ENCODE measurements around the gene RAB43.

The RAB43 gene

DNA sequence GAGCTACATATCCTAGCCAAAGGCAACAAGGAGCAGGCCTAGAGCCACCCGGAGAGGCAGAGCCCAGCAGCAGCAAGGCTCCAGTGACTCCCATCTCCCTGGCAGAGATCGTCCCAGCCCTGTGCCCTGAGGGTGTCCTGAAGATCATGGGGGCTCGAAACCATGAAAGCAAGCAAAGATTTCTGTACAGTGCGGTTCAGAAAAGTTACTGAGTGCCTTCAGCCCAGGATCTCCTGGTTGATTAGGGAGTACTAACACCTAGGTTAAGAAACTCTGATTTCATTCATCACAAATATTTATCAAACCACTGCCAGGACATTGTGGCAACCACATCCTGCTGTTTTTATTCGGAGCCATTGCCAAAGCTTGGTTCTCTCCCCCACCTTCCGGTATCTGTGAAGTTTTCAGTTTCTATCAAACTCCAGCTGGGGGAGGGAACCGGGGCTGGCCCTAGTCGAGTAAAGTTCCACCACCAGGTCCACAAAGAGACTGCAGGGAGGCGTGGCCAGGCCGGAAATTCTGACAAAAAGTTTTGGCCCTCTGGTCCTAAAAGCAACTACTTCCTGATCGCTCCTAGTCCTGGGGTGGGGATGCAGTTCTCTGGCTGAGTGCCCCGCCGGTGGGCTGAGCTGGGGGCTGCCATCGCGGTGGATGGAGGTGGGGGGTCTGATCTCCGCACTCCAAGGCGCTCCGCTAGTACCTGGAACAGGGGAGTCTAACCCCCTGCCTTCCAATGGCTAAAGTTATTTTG lies 1.2 kb downstream of the RAB43 start:
- ChIA-PET POLR2A (interaction anchor here (1.4 to 2.4 kb wide), 5 partner anchors 14 to 159 kb away, joined by 3 to 9 read pairs (median 4); partner anchors contain the start of genes COPG1 and HMCES), CTCF (interaction anchor here (0.6 to 2.7 kb wide), 2 partner anchors 121 to 125 kb away, joined by 6 to 9 read pairs; no protein-coding TSS in a partner anchor)
- TF ChIP-seq SP1 (IDR thresholded peaks at IDR 0.05) (no peak), LEF1 (IDR thresholded peaks at IDR 0.05; ENCODE audit: borderline replicate concordance) (no peak), BHLHE40 (IDR thresholded peaks at IDR 0.05; ENCODE audit: borderline replicate concordance) (no peak), ARNT (IDR thresholded peaks at IDR 0.05) (no peak), TARDBP (IDR thresholded peaks at IDR 0.05) (no peak), CTBP1 (IDR thresholded peaks at IDR 0.05; ENCODE audit: borderline replicate concordance) (no peak)
- peak; percentile 73 for DNase-seq (ENCODE audit: extremely low spot score)

GRCh38 chr3:129119365-129120100 lies 2.1 kb downstream of the RAB43 start:
- TF ChIP-seq L3MBTL2 (conservative IDR thresholded peaks at IDR 0.05) (no peak), ZNF384 (IDR thresholded peaks at IDR 0.05) (no peak), CTBP1 (IDR thresholded peaks at IDR 0.05; ENCODE audit: borderline replicate concordance) (no peak), HDGF (IDR thresholded peaks at IDR 0.05; ENCODE audit: borderline replicate concordance) (no peak), FOXA1 (IDR thresholded peaks at IDR 0.05) (no peak), FOXK2 (IDR thresholded peaks at IDR 0.05) (no peak), SUZ12 (IDR thresholded peaks at IDR 0.05) (no peak), SP1 (IDR thresholded peaks at IDR 0.05) (no peak), FOXM1 (IDR thresholded peaks at IDR 0.05; ENCODE audit: borderline replicate concordance) (no peak), TARDBP (IDR thresholded peaks at IDR 0.05) (no peak), ARNT (IDR thresholded peaks at IDR 0.05) (no peak)
- TF ChIP-seq, protein P1, sequence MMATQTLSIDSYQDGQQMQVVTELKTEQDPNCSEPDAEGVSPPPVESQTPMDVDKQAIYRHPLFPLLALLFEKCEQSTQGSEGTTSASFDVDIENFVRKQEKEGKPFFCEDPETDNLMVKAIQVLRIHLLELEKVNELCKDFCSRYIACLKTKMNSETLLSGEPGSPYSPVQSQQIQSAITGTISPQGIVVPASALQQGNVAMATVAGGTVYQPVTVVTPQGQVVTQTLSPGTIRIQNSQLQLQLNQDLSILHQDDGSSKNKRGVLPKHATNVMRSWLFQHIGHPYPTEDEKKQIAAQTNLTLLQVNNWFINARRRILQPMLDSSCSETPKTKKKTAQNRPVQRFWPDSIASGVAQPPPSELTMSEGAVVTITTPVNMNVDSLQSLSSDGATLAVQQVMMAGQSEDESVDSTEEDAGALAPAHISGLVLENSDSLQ (IDR thresholded peaks at IDR 0.05) = no peak
- DNase-seq (ENCODE audit: extremely low spot score) = no peak
- POLR2A ChIA-PET = interaction anchor here (1.4 to 1.5 kb wide), 2 partner anchors 13 to 130 kb away, joined by 3 read pairs; partner anchors contain the start of gene COPG1
- CTCF ChIA-PET = interaction anchor here (2.7 kb wide), 1 partner anchor 126 kb away, joined by 9 read pairs; no protein-coding TSS in a partner anchor

- DNase-seq (ENCODE audit: extremely low spot score) = no peak
- no peak for TF ChIP-seq FOXM1 (IDR thresholded peaks at IDR 0.05; ENCODE audit: borderline replicate concordance)
- TF ChIP-seq TARDBP (IDR thresholded peaks at IDR 0.05) = no peak
- TF ChIP-seq L3MBTL2 (conservative IDR thresholded peaks at IDR 0.05) = no peak
- no peak for TF ChIP-seq FOXK2 (IDR thresholded peaks at IDR 0.05)
- no peak for TF ChIP-seq ELF4 (IDR thresholded peaks at IDR 0.05)
- no peak for TF ChIP-seq NFRKB (IDR thresholded peaks at IDR 0.05)
- no peak for TF ChIP-seq CTBP1 (IDR thresholded peaks at IDR 0.05; ENCODE audit: borderline replicate concordance)
- TF ChIP-seq HDGF (IDR thresholded peaks at IDR 0.05; ENCODE audit: borderline replicate concordance) = no peak
- TF ChIP-seq ARNT (IDR thresholded peaks at IDR 0.05) = no peak
- TF ChIP-seq FOXA1 (IDR thresholded peaks at IDR 0.05) = no peak
- POLR2A ChIA-PET = no interaction called here
- CTCF ChIA-PET = no interaction called here
Measured at GRCh38 chr3:129118745-129119144, 2.9 kb downstream of the RAB43 start.

GRCh38 chr3:129117134-129117533 lies 4.5 kb downstream of the RAB43 start:
- ChIA-PET CTCF (no interaction called here), POLR2A (no interaction called here)
- no peak for TF ChIP-seq LEF1 (IDR thresholded peaks at IDR 0.05; ENCODE audit: borderline replicate concordance)
- no peak for TF ChIP-seq SP1 (IDR thresholded peaks at IDR 0.05)
- no peak for TF ChIP-seq ZNF384 (IDR thresholded peaks at IDR 0.05)
- TF ChIP-seq HDGF (IDR thresholded peaks at IDR 0.05; ENCODE audit: borderline replicate concordance) = no peak
- no peak for TF ChIP-seq FOXA1 (IDR thresholded peaks at IDR 0.05)
- no peak for TF ChIP-seq NFRKB (IDR thresholded peaks at IDR 0.05)
- TF ChIP-seq ELF4 (IDR thresholded peaks at IDR 0.05) = no peak
- TF ChIP-seq, protein P1 (IDR thresholded peaks at IDR 0.05) = no peak
- TF ChIP-seq CTBP1 (IDR thresholded peaks at IDR 0.05; ENCODE audit: borderline replicate concordance) = no peak
- no peak for TF ChIP-seq FOXK2 (IDR thresholded peaks at IDR 0.05)
- TF ChIP-seq BHLHE40 (IDR thresholded peaks at IDR 0.05; ENCODE audit: borderline replicate concordance) = no peak
- no peak for TF ChIP-seq TARDBP (IDR thresholded peaks at IDR 0.05)
- TF ChIP-seq SUZ12 (IDR thresholded peaks at IDR 0.05) = no peak
- TF ChIP-seq ARNT (IDR thresholded peaks at IDR 0.05) = no peak
- TF ChIP-seq L3MBTL2 (conservative IDR thresholded peaks at IDR 0.05) = no peak
- no peak for TF ChIP-seq FOXM1 (IDR thresholded peaks at IDR 0.05; ENCODE audit: borderline replicate concordance)

GRCh38 chr3:129116482-129116946 lies 5.1 kb downstream of the RAB43 start:
- TF ChIP-seq ZNF384 (IDR thresholded peaks at IDR 0.05) = no peak
- TF ChIP-seq, protein P1 (IDR thresholded peaks at IDR 0.05) = no peak
- TF ChIP-seq SP1 (IDR thresholded peaks at IDR 0.05) = no peak
- no peak for TF ChIP-seq NFRKB (IDR thresholded peaks at IDR 0.05)
- no peak for TF ChIP-seq SUZ12 (IDR thresholded peaks at IDR 0.05)
- no peak for TF ChIP-seq ELF4 (IDR thresholded peaks at IDR 0.05)
- TF ChIP-seq CTBP1 (IDR thresholded peaks at IDR 0.05; ENCODE audit: borderline replicate concordance) = no peak
- TF ChIP-seq FOXK2 (IDR thresholded peaks at IDR 0.05) = no peak
- TF ChIP-seq FOXA1 (IDR thresholded peaks at IDR 0.05) = no peak
- no peak for DNase-seq (ENCODE audit: extremely low spot score)
- POLR2A ChIA-PET = no interaction called here
- CTCF ChIA-PET = no interaction called here

More at GRCh38 chr3:129117134-129117533, 4.5 kb downstream of the RAB43 start:
- DNase-seq (ENCODE audit: extremely low spot score) = no peak

Data from HEK293T (cell line).